HG03558 (cell line): ENCODE data around the gene MPC1.
"Not testable (repeated sequence)": the region's sequence is repeated elsewhere in the genome, so short reads cannot be mapped to it uniquely, and the experiment has no call there.

ENCODE experiments used
- ATAC-seq: cut with Tn5 transposase; IDR thresholded peaks from one replicate; pipeline ENCODE4 v1.9.1; 2021; ENCODE audit warnings: moderate number of reproducible peaks; ENCODE audit not compliant: unreplicated experiment; ENCODE audit errors: extremely low read depth

The MPC1 gene

DNA sequence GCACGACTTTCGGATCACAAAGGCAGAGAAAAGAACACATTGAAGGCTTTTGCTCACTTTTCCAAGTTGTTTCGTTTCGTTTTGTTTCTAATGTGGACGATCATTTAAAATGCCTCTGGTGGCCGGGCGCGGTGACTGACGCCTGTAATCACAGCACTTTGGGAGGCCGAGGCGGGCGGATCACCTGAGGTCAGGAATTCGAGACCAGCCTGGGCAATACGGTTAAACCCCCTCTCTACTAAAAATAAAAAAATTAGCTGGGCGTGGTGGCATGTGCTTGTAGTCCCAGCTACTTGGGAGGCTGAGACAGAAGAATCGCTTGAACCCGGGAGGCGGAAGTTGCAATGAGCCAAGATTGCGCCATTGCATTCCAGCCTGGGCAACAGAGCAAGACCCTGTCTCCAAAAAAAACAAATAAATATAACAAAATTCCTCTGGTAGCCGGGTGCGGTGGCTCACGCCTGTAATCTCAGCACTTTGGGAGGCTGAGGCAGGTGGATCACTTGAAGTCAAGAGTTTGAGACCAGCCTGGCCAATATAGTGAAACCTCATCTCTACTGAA lies 1.1 kb upstream of the MPC1 start:
- ATAC-seq: not testable (repeated sequence)

DNA sequence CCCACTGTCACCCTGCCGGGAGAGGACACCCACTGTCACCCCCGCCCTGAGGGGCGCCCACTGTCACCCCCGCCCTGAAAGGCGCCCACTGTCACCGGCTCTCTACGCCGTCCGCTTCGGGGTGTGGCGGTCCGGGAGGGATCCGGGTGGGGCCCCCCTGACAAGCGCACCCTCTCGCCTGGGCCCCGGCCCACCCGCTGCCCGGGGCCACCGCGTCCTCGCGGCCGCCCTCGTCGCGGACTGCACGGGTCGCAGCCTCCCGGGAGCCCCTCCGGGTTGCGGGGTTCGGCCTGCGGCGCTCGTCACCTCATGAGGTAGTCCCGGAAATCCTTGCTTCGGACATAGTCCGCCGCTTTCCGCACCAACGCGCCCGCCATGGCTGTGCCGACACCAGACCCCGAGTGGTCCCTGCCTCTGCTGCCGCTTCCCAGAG lies 224 bp downstream of the MPC1 start:
- no peak for ATAC-seq

DNA sequence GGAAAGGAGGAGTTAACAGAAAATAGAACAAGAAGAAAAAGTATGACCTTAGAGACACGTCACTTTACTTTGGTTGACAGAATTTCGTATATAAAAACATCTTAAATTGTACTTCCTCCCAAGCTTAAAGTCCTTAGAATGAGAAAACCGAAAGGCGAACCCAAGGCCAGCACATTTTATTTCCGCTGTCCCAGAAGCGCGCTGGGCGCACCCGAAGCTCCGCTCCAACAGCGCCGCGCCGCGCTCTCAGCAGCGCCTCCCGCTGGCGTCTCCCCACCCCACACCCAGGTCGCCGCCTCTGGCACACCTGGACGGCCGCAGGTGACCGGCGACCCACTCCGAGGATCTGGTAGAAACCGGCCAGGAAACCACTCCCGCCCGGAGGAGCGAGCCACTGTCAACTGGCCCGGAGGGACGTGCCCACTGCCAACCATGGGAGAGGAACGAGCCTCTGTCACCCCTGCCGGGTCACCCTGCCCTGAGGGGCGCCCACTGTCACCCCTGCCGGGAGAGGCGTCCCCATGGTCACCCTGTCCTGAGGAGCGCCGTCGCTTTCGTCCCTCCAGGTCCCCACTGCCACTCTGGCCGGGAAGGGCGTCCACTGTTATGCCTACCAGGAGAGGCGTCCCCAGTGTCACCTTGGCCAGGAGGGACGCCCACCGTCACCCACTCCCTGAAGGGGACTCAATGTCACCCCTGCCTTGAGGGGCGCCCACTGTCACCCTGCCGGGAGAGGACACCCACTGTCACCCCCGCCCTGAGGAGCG lies 824 bp downstream of the MPC1 start:
- peak; percentile 27 for ATAC-seq

DNA sequence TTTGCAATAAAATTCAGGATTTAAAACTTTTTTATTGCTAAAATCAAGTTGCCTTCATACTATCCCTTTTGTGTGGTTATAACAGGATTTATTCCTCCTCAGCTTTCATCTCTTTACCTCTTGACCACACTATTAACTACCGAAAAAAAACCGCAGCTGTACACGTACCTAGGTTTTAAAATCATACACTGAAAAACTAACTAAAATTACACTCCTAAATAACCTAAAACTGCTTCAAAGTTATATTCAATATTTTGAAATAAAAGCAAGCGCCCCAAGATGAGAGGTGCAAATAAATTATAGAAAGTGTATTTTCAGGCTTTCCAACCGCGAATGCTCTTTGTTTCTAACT lies 1.4 kb downstream of the MPC1 start:
- ATAC-seq: no peak

DNA sequence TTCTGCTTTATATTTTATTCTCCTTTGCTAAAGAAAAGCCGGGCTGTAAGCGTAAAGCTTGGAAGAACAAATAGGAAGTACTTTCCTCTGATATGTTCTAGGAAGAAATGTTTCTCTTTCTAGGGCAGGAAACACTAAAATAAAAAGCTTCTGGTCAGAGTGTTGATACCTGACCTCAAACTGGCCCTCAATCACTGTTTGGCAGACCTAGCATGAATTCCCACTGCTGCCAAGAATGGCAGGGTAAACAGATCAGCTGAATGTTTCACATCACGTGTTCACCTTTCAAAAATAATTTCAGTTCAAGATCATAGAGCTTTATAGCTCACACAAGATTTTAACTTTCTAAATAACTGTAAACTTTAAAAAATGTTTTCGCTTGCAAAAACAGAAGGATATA lies 2.9 kb downstream of the MPC1 start:
- ATAC-seq: no peak

DNA sequence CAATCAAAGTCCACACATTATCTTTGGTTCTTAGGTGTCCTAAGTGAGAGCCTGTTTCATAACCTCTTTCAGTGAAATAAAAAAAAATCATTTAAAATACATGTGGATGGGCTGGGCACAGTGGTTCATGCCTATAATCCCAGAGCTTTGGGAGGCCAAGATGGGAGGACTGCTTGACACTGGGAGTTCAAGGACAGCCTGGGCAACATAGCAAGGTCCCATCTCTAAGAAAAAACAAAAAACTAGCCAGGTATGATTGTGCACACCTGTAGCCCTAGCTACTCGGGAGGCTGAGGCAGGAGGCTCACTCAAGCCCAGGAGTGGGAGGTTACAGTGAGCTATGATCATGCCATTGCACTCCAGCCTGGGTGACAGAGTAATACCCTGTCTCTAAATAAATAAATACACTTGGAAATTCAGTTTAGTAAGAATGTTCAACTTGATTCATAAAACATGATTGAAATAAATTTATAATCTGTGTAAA lies 3.6 kb downstream of the MPC1 start:
- no peak for ATAC-seq

DNA sequence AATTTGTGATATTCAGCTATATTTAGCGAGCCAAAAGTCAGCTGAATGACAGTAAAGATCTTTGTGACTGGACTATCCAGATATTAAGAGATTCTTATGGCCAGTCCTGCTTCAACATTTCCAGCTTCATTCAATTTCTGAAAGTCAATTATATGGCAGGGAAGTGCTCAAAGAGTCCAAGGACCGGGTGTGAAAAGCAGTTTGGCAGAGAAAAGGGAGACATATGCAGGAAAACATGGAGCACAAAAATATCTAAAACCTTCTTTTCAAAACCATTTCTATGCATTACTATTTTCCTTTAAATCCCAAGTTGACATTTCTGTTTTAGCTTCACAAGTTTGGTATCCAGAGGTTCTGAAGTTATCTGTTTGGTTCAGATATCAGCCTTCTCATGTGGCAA lies 5.0 kb downstream of the MPC1 start:
- ATAC-seq: no peak

DNA sequence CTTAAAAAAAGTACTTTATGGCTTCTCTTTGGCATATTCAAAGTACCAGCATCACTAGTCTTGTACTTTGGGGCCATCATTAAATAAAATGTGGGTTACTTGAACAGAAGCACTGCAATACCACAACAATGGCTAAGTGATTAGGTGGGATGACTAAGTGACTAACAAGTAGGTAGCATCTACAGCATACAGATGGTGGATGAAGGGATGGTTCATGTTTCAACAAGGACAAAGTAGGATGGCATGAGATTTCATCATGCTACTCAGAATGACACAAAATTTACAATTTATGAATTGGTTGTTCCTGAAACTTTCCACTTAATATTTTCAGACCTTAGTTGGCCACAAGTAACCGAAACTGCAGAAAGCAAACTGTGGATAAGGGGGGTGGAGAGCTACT lies 7.7 kb downstream of the MPC1 start:
- no peak for ATAC-seq

DNA sequence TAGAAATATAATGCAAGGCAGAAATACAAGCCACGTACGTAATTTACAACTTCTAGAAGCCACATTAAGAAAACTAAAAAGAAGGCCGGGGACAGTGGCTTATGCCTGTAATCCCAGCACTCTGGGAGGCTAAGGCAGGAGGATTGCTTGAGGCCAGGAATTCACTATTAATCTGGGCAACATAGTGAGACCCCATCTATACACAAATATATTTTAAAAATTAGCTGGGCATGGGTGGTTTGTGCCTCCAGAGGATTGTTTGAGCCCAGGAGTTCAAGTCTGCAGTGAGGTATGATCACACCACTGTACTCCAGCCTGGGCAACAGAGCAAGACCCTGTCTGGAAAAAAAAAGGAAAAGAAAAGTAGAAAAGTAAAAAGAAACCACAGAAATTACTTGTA lies 12.3 kb downstream of the MPC1 start:
- no peak for ATAC-seq

DNA sequence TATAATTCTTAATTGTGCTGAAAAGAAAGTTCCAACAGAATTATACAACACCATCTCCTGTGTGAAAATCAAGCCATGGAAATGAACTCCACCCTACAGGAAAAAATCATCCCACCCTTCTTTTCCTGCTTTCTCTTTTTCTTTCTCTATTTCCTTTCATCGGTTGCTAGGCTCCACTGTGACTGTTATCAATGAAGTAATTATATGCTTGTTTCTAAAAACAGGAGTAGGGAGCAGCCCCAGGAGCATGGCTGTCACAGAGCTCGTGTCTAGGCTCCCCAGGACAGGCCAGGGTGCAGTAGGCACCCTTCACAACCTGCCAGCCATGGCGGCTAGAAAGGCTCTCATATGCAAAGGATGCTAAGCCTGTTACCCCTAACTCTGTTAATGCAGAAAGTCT lies 13.0 kb downstream of the MPC1 start:
- ATAC-seq: no peak

DNA sequence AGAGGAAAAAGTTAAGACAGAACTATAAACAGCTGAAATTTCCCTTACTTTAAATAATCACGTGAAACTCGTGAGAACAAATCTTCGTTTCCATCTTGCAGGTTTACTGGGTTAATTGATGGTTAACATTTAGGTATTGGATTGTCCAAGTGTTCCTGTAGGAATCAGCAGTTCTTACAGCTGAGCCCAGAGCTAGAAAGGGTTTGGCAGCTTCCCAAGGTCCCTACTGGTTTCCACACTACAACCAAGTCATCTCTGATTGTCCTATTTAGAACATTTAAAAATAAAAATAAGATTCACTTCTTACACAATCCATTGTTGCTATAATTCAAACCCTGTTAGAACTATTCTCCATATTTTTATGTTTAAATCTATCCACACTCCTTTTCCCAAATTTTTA lies 15.8 kb downstream of the MPC1 start:
- no peak for ATAC-seq

DNA sequence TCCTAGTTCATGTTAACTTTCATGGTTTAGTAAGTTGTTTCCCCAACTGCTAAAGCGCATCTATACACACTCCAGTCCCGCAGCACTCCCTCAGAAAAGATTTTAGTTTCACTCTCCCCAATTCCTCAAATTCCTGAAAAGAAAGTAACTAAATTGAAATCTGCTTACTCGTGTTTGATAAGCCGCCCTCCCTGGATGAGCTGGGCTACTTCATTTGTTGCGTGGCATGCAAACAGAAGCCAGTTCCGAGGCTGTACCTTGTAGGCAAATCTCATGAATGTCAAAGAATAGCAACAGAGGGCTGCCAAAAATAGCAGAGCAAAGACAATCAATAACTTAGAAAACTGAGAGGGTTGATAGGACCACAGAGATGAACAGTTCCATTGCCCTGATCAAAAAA lies 16.9 kb downstream of the MPC1 start:
- ATAC-seq: no peak

DNA sequence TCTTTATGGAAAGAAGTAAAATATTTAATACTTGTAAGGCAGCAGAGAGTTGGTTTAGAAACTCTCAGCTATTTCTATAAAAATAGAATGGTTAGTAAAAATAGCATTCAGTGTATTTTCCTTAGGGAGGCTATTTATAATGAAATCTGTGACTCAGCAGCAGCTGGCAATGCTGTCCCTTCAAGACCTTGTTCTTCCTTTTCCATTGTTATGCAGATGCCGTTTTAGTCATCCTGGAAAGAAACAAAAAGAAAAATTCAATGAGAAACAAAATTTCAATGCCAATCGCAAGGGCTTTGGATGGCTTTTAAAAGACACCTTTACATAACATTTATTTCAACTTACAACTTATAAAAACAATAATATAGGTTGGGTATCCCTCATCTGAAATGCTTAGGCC lies 17.5 kb downstream of the MPC1 start:
- no peak for ATAC-seq

DNA sequence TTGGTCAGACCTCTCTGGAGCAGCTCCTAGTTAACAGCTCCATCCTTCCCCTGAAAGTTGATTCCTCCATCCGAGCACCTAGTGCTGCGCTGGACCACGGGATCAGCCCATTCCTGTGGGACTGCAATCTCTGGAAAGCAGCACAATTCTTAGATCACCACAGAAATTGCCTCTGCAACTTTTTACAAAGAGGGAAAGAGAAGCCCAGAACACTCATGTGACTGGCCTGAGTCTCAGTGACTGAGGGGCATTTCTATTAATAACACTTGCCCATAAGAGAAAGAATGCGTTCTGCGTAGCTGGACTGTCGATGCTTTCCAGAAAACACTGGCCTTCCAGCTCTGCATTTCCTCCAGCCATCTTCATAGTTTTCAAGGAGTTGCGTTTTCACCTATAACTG lies 18.3 kb downstream of the MPC1 start:
- no peak for ATAC-seq

DNA sequence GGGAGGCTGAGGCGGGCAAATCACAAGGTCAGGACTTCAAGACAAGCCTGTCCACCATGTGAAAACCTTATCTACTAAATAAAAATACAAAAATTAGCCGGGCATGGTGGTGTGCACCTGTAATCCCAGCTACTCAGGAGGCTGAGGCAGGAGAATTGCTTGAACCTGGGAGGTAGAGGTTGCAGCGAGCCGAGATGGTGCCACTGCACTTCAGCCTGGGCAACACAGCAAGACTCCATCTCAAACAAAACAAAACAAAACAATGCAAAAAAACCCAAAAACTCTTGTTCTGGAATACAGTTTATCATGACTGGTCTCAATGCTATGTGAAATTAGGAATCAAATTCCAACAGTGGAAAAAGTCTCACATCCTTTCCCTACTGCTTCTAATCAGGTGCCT lies 20.3 kb downstream of the MPC1 start:
- not testable (repeated sequence) for ATAC-seq

DNA sequence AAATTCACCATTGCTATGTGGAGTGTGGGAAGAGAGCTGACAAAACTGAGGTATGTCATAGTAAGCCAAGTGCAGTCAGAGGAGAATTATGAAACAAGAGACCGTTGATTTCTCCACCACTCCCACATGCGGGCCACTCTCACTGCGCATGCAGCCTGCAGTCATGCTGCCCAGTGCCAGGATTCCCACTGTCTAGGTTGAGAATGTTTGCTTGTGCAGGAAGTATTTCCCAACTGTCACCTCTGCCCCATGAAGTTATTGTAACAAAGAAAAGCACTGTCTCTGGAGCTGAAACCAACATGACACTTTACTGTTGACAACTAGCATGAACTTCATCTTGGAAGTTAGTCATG lies 21.7 kb downstream of the MPC1 start:
- ATAC-seq: no peak

DNA sequence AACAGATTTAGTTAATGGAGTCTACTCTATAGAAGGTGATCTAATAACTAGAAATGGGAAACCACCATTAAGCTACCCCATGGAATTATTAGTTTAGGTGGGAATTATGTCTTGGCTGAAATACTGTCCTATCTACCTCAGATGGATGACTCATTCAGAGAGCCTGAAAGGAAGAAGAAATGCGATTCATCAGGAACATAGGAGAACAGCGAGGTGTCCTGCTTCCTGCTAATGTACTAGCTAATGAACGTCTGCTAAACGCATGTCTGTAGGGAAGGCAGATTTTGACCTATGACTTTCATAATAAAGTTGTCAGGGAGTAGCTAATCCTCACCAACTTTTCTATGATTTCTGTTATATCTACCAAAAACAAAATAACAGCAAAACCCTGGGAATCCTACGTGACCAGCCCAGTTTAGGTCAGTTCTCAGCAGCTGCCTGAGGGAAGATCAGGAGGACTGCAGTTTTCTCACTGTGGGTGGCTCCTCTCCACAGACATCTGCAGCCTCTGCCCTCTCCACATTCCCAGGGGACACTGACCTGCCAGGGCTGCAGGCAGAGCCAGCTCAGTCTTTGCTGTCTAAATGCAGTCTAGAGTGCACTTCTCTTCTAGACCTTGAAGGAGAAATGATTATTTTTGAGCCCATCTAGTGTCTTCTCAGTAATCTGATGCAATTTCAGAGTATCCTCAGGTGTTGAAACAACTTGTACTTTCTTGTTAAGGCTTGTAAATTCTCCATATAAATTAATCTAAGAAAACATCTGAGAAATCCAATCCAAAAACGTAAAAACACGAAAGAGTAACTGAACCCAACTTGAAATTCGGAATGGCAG lies 22.3 kb downstream of the MPC1 start:
- ATAC-seq: no peak

DNA sequence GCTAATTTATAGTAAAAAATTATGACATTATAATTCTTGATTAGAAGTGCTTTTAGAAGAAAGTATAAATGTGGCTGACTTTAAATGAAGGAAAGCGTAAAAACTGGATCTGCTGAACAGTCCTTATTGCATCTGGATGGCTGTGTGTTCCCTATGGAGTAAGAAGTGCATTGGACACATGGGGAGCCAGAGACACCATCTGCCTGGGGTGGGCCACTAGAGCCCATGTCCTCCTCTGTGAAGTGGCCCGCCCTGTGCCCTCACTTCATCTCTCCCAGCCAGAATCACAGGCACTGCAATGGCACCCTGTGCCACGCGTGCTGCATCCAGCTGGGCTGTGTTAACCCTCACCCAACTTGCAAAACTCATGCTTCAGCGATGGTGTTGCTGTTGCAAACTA lies 27.2 kb downstream of the MPC1 start:
- no peak for ATAC-seq

DNA sequence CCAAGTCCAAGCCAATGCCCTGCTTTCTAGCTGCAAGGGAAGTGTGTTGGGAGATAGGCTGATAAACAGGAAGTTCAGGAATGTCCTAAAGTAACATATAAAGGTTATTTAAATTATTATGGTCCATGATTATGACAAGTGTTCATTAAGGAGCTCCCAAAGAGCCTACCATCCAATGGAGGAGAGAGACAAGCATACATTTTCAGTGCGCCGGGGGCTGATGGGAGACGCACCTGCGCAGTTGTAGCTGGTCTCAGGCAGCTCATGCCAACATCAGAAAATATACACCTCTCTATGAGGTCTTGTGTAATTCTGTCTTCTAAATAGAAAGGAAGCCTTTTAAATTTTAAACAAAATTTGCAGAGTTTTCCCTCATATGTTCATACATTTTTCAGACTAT lies 27.8 kb downstream of the MPC1 start:
- ATAC-seq: no peak

DNA sequence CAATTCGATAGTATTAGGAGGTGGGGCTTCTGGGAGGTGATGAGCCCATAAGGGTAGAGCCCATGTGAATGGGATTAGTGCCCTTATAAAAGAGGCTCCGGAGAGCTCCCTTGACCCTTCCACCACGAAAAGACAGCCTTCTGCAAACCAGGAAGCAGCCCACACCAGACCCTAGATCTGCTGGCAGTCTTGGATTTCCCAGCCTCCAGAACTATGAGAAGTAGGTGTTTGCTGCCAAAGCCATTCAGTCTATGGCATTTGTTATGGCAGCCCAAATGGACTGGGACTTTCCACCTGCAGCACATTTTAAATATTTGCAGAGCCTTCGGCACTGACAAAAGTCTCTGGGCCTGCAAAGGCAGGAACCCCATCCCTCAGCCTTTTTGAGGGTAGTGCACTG lies 28.6 kb downstream of the MPC1 start:
- no peak for ATAC-seq

DNA sequence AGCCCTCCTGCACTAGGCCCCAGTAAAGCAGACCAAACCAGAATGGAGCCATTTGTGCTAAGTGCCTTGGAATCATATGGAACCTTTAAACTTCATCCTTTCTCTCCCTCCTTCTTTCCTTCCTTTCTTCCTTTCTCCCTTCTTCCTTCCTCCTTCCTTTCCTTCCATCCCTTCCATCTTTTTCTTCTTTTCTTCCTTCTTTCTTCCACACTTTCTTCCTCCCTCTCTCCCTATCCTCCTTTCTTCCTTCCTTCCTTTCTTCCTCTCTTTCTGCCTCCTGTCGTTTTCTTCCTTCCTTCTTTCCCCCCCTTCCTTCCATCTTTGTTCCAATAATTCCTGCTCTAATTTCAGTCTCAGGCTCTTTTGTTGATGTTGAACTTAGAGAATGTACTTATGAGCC lies 29.2 kb downstream of the MPC1 start:
- no peak for ATAC-seq
